Cardiac muscle cell (in vitro differentiated cells and primary cell): ENCODE measurements around the gene ATP2C1. TPM values are rescaled to one million over a fixed set of nuclear protein-coding genes. Genes with fewer than 3 reads are reported as not detected.

Experiments
- DNase-seq, 2 donors: peaks; one replicate each; pipeline versions ENCODE4 v3.0.0 to v3.0.0-alpha.2; 2010 to 2017; ENCODE audit warnings: low read depth in 1 of 2, low spot score in 1 of 2
- H3K27ac ChIP-seq: fragments of 200-600 bp; sonication (generic); 2 replicates; pipeline ENCODE4 v1.5.1; 2016
- H3K27me3 ChIP-seq: fragments of 200-600 bp; sonication (generic); 2 replicates; pipeline ENCODE4 v1.6.0; 2016; ENCODE audit warnings: control low read depth
- H3K36me3 ChIP-seq: fragments of 200-600 bp; sonication (generic); 2 replicates; pipeline ENCODE4 v1.5.1; 2016; ENCODE audit warnings: control low read depth
- H3K4me1 ChIP-seq: fragments of 200-600 bp; sonication (generic); 2 replicates; pipeline ENCODE4 v1.8.1; 2017; ENCODE audit warnings: low read depth, mild to moderate bottlenecking, mixed run types
- H3K4me3 ChIP-seq: fragments of 200-600 bp; sonication (generic); 2 replicates; pipeline ENCODE4 v1.5.1; 2016; ENCODE audit warnings: mild to moderate bottlenecking
- H3K9me3 ChIP-seq: fragments of 200-600 bp; sonication (generic); 2 replicates; pipeline ENCODE4 v1.5.1; 2017; ENCODE audit warnings: low read depth, mild to moderate bottlenecking, control low read depth
- polyA plus RNA-seq: library from polyadenylated mRNA; unstranded; fragments of >200 nt; fragmentation: Nextera tagmentation; extraction: Ambion mirVana; gene quantifications from 2 replicates; pipeline ENCODE4 v1.2.1, GENCODE V29; 2016
- total RNA-seq: library from RNA; depleted of rRNA; stranded (reverse); fragments of >200 nt; gene quantifications from 2 replicates; pipeline ENCODE4 v1.2.3, GENCODE V29; 2016
- TF ChIP-seq, protein P1 (sequence below): IDR thresholded peaks from 2 replicates; pipeline ENCODE4 v1.5.1; 2012; ENCODE audit warnings: low read depth, mild to moderate bottlenecking, low read length

ATP2C1 gene
- total and polyA plus RNA-seq, 2 experiments from 2014 or later: 31.4 to 32.9 TPM

DNA sequence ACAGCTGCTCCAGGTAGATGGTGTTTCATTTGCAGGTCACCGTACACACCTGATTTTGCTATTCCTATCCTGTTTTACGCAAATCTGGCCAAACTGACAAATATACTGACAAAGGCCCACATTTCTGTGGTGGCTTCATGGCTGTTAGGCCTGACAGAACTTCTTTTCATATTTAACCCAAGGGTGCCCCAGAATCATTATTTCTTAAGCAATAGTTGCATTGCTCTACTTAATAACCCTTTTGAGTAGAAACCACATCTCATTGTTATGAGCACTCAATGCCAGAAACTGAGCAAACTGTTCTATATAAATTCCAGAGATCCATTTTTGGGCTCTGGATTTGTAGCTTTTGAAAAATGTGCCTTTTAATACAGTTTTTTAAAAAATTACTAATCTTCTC, 113.4 kb downstream of the ATP2C1 start:
- Histone ChIP-seq H3K27ac (no peak overlapping the region), H3K4me1 (no peaks in the 10 kb centered on the region), H3K4me3 (no peak overlapping the region), H3K27me3 (no peaks in the 10 kb centered on the region), H3K9me3 (no peaks in the 10 kb centered on the region), H3K36me3 (peaks cover 12% of the 10 kb centered on the region)
- TF ChIP-seq, protein P1, sequence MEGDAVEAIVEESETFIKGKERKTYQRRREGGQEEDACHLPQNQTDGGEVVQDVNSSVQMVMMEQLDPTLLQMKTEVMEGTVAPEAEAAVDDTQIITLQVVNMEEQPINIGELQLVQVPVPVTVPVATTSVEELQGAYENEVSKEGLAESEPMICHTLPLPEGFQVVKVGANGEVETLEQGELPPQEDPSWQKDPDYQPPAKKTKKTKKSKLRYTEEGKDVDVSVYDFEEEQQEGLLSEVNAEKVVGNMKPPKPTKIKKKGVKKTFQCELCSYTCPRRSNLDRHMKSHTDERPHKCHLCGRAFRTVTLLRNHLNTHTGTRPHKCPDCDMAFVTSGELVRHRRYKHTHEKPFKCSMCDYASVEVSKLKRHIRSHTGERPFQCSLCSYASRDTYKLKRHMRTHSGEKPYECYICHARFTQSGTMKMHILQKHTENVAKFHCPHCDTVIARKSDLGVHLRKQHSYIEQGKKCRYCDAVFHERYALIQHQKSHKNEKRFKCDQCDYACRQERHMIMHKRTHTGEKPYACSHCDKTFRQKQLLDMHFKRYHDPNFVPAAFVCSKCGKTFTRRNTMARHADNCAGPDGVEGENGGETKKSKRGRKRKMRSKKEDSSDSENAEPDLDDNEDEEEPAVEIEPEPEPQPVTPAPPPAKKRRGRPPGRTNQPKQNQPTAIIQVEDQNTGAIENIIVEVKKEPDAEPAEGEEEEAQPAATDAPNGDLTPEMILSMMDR: no peak
- no peak for DNase-seq

DNA sequence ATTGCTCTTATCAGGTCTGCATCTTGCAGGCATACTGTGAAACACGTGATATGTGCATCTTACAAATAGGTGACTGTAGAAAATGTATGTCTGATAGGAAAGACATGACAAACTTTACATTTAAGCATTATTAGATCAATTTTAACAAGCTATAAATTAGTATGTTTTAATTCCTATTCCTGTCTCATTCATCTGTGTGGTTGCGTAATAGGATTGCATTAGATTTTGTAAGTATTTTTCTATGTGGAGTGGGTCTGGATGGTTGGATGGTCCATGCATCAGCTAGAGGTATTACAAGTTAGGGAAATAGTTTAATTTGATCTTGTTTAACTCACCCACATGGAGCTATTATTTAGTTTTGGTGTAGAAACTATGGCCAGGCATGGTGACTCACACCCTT, 113.9 kb downstream of the ATP2C1 start:
- Histone ChIP-seq H3K27ac (no peak overlapping the region), H3K4me1 (no peaks in the 10 kb centered on the region), H3K4me3 (no peak overlapping the region), H3K27me3 (no peaks in the 10 kb centered on the region), H3K9me3 (no peaks in the 10 kb centered on the region), H3K36me3 (peaks cover 12% of the 10 kb centered on the region)
- TF ChIP-seq, protein P1: no peak
- peak in 1 of 2 donors; percentile 30 for DNase-seq

DNA sequence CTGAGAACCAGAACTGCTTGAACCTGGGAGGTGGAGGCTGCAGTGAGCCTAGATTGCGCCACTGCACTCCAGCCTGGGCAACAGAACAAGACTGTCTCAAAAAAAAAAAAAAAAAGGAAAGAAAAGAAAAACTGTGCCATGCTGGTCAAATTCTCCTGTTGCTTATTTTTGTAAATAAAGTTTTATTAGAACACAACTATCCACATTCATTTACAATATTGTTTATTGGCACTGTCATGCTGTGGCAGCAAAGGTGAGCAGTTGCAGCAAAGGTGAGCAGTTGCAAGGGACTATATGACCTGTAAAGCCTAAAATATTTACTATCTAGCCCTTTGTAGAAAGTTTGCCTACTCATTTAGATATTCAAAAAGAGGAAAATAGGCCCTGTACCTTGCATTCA, 114.4 kb downstream of the ATP2C1 start:
- H3K27ac ChIP-seq: no peak overlapping the region
- no peak for DNase-seq
- H3K4me3 ChIP-seq: no peak overlapping the region
- no peaks in the 10 kb centered on the region for H3K4me1 ChIP-seq
- TF ChIP-seq, protein P1: no peak
- peaks cover 9% of the 10 kb centered on the region for H3K36me3 ChIP-seq
- no peaks in the 10 kb centered on the region for H3K27me3 ChIP-seq
- H3K9me3 ChIP-seq: no peaks in the 10 kb centered on the region

DNA sequence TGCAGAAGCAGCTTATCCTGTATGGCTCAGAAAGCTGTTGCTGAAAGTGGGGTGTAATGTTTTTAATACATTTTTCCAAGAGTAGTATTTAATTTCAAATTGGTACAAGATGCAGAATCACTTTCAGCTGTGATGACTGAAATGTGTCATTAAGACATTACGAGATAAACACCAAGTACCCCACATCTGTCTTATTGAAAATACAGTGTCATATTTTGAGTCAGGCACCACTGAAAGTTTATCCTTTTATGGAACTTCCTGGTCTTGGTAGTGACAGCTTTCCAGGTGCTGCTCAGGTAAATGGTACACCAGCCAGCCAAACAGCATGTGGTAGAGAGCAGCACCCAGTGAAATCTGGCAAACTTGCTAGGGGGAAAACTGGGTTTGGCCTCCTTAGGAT, 115.8 kb downstream of the ATP2C1 start:
- Histone ChIP-seq H3K27me3 (no peaks in the 10 kb centered on the region), H3K27ac (no peak overlapping the region), H3K9me3 (no peaks in the 10 kb centered on the region), H3K4me3 (no peak overlapping the region), H3K36me3 (peaks cover 13% of the 10 kb centered on the region), H3K4me1 (no peaks in the 10 kb centered on the region)
- no peak for DNase-seq
- TF ChIP-seq, protein P1: no peak

DNA sequence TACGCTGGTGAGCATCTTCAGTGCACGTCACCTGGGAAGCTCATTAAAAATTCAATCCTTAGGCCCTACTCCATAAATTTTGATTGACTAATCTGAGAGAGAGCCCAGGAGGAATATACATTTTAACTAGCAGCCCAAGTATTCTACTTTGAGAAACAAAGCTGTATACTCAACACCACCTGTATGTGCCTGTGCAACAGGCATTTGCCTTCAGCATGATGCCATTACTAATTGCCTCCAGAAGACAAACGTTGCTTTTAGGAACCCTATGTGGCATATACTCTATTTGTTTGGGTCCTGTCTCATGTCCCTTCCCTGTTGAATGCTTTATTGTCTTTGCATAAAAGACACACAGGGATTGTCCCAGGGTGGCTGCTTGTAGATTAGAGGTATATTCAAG, 125.1 kb downstream of the ATP2C1 start:
- H3K36me3 ChIP-seq: peaks cover 8% of the 10 kb centered on the region
- no peak overlapping the region for H3K27ac ChIP-seq
- H3K4me1 ChIP-seq: no peaks in the 10 kb centered on the region
- H3K4me3 ChIP-seq: no peak overlapping the region
- no peak for DNase-seq
- no peaks in the 10 kb centered on the region for H3K9me3 ChIP-seq
- TF ChIP-seq, protein P1: no peak
- H3K27me3 ChIP-seq: no peaks in the 10 kb centered on the region
